ENCODE results near the gene C2CD4D.

The C2CD4D gene

DNA sequence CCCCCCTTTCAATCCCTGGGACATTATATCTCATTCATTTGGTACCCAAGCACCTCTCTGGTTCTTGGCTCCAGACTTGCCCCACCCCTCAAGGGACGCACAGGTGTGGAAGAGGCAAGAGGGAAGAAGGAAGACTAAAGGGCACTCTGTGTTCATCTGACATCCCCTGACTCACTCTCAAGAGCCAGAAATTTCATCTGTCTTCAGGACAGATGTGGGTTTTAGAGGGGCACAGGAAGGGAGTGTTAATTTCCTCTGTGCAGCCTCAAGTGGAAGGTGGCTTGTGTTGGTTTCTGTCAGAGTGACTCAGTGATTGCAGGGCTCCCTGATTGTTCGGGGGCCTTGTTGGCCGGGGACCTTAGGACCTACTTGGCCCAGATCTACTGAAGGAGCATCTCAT is 2.4 kb downstream of the C2CD4D start:
- peaks cover 3% of the 10 kb centered on the region for H3K4me1 ChIP-seq (ENCODE audit: insufficient read depth, low read length)
- no peaks in the 10 kb centered on the region for H3K36me3 ChIP-seq (ENCODE audit: insufficient read depth, low read length)
- H3K4me3 ChIP-seq (ENCODE audit: low read length), result no peak overlapping the region
- no peak overlapping the region for H2AFZ ChIP-seq (ENCODE audit: low read depth, low read length)
- H3K9me3 ChIP-seq (ENCODE audit: low read length), result no peaks in the 10 kb centered on the region
- peaks cover 77% of the 10 kb centered on the region for H3K27me3 ChIP-seq (ENCODE audit: insufficient read depth, low read length)

DNA sequence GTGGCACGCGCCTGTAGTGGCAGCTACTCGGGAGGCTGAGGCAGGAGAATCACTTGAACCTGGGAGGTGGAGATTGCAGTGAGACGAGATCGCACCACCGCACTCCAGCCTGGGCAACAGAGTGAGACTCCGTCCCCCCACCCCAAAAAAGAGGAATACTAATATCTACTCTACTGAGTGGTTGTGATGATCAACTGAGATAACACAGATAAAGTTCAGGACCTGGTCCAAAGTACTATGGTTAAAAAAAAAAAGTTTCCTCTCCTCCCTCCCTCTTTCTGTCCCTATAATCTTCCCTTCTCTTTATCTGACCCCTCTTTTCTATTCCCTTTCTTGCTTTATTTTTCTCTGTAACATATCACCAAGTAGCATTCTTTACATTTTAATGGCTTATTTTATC is 4.0 kb downstream of the C2CD4D start:
- Histone ChIP-seq H3K4me3 (ENCODE audit: low read length) (no peak overlapping the region), H3K4me1 (ENCODE audit: insufficient read depth, low read length) (no peaks in the 10 kb centered on the region), H3K9me3 (ENCODE audit: low read length) (no peaks in the 10 kb centered on the region), H3K36me3 (ENCODE audit: insufficient read depth, low read length) (no peaks in the 10 kb centered on the region), H2AFZ (ENCODE audit: low read depth, low read length) (no peak overlapping the region), H3K27me3 (ENCODE audit: insufficient read depth, low read length) (peaks cover 72% of the 10 kb centered on the region)

GRCh38 chr1:151834239-151834638 is 5.4 kb downstream of the C2CD4D start:
- no peaks in the 10 kb centered on the region for H3K9me3 ChIP-seq (ENCODE audit: low read length)
- peaks cover 58% of the 10 kb centered on the region for H3K27me3 ChIP-seq (ENCODE audit: insufficient read depth, low read length)
- H3K4me1 ChIP-seq (ENCODE audit: insufficient read depth, low read length), result peaks cover 5% of the 10 kb centered on the region
- no peak overlapping the region for H3K4me3 ChIP-seq (ENCODE audit: low read length)
- H3K36me3 ChIP-seq (ENCODE audit: insufficient read depth, low read length), result no peaks in the 10 kb centered on the region
- H2AFZ ChIP-seq (ENCODE audit: low read depth, low read length), result no peak overlapping the region

DNA sequence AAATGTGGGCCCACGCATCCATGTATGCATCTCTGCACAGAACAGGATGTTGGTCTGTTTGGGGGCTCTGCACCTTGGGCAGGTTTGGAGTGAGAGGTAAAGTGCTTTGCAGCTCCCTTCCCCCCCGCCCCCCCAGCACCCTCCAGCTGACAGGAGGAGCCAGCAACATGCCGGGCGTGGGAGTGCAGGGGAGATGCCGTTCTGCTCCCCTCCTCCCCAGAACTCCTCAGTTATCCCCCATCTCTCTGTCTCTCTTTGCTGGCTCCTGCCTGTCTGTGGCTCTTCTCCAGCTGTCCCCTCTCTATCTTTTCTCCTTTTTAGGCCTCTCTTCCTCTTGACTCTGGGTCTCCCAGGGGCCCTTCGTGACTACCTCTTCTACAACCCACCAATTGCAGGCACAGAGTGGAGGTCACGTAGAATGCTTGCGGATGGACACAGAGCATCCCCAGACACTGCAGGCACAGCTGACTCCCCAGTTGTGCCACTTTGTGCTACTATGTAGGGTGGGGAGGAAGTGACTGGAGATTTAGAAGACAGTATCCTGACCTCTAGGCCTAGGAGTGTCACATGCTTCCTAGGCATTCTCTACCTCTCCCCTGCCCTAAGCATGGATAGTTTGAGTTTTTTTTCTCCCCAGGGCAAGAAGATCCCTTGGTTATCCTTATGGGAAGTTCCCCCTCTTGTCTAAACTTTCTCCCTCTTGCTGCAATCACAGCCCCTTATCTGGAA is 6.3 kb downstream of the C2CD4D start:
- no peak overlapping the region for H3K4me3 ChIP-seq (ENCODE audit: low read length)
- H3K9me3 ChIP-seq (ENCODE audit: low read length), result no peaks in the 10 kb centered on the region
- peaks cover 13% of the 10 kb centered on the region for H3K4me1 ChIP-seq (ENCODE audit: insufficient read depth, low read length)
- H3K27me3 ChIP-seq (ENCODE audit: insufficient read depth, low read length), result peaks cover 49% of the 10 kb centered on the region
- H2AFZ ChIP-seq (ENCODE audit: low read depth, low read length), result no peak overlapping the region
- no peaks in the 10 kb centered on the region for H3K36me3 ChIP-seq (ENCODE audit: insufficient read depth, low read length)

DNA sequence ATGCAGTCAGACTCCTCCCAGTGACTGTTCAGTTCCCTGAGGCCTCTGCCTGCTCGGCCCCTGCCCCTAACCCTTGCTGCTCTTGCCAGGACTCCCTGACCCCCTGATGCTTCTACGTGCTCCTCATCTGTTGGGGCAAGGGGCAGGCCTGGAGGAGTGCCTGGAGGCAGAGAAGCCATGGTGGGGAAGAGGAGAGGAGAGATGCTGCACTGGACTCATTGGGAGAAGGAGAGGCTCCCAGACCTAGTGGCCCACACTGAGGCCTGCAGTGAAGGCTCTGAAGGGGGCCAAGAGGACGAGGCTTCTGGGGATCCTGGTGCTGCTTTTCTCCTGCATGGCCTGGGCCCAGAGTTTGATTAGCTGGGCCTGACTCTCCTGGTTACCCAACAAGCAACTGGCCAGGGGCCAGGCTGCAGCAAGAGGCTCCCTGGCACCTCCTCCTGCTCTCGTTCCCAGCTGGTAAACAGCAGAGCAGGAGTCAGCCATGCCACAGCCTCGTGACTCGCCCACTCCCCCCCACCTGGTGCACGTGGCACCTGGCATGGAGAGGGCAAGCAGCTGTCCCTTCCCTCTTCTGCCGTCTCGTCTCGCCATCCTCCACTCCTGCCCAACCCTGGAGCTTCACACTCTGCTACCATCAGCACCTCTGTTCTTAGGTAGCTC is 7.2 kb downstream of the C2CD4D start:
- Histone ChIP-seq H3K4me1 (ENCODE audit: insufficient read depth, low read length) (peaks cover 15% of the 10 kb centered on the region), H3K36me3 (ENCODE audit: insufficient read depth, low read length) (no peaks in the 10 kb centered on the region), H3K9me3 (ENCODE audit: low read length) (no peaks in the 10 kb centered on the region), H3K27me3 (ENCODE audit: insufficient read depth, low read length) (peaks cover 40% of the 10 kb centered on the region), H3K4me3 (ENCODE audit: low read length) (no peak overlapping the region), H2AFZ (ENCODE audit: low read depth, low read length) (no peak overlapping the region)

DNA sequence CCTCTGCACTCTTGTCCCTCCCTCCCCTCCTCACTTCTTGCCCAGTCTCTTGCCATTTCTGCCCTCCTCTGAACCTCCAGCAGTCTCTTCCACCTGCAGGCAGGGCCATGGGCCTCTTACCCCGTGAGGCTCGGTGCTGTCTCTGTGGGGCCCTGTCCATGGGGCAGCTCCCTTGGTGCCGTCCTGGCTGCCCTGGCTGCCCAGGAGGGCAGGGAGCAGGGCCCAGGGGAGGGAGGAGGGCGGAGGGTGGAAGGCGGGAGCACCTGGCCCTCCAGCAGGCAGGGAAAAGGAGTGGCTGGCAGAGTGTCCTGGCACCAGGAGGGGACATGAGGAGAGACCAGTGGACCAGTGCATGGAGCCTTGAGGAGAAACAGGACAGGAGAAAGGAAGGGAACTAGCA is 8.0 kb downstream of the C2CD4D start, which contains the start of gene RORC:
Gene RORC, minus strand, starts transcription at position 198 of the 400 bp plus-strand sequence. Its CDS starts 38 bp downstream, at position 160.
- Histone ChIP-seq H3K36me3 (ENCODE audit: insufficient read depth, low read length) (no peaks in the 10 kb centered on the region), H2AFZ (ENCODE audit: low read depth, low read length) (no peak within 1 kb of the TSS), H3K27me3 (ENCODE audit: insufficient read depth, low read length) (peaks cover 32% of the 10 kb centered on the region), H3K4me3 (ENCODE audit: low read length) (no peak within 1 kb of the TSS), H3K9me3 (ENCODE audit: low read length) (no peaks in the 10 kb centered on the region), H3K4me1 (ENCODE audit: insufficient read depth, low read length) (peaks cover 15% of the 10 kb centered on the region)

- peaks cover 28% of the 10 kb centered on the region for H3K27me3 ChIP-seq (ENCODE audit: insufficient read depth, low read length)
- peaks cover 15% of the 10 kb centered on the region for H3K4me1 ChIP-seq (ENCODE audit: insufficient read depth, low read length)
- no peaks in the 10 kb centered on the region for H3K36me3 ChIP-seq (ENCODE audit: insufficient read depth, low read length)
- H2AFZ ChIP-seq (ENCODE audit: low read depth, low read length), result no peak overlapping the region
- no peaks in the 10 kb centered on the region for H3K9me3 ChIP-seq (ENCODE audit: low read length)
- no peak overlapping the region for H3K4me3 ChIP-seq (ENCODE audit: low read length)
These were observed 8.4 kb downstream of the C2CD4D start for GRCh38 chr1:151831256-151831591.

DNA sequence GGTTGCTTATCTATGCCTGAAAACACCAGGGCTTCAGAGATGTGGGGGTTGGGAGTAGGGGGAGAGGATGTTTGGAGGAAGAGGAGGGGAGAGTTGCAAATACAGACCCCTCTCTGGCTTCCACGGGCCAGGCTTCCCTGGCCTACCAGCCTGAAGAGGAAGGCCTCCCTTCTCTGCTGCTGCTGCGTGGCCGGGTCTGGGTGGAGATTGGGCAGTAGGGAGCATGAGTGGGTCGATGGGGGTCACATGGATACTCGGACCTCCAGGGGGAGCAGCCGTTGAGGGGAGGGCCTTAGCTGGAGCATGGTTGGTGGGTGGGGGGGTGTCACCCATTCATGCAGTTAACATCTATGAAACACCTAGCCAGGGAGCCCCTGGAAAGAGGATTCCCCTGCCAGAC is 9.6 kb downstream of the C2CD4D start:
- Histone ChIP-seq H3K36me3 (ENCODE audit: insufficient read depth, low read length) (no peaks in the 10 kb centered on the region), H3K27me3 (ENCODE audit: insufficient read depth, low read length) (peaks cover 28% of the 10 kb centered on the region), H3K4me1 (ENCODE audit: insufficient read depth, low read length) (peaks cover 15% of the 10 kb centered on the region), H3K4me3 (ENCODE audit: low read length) (no peak overlapping the region), H3K9me3 (ENCODE audit: low read length) (no peaks in the 10 kb centered on the region), H2AFZ (ENCODE audit: low read depth, low read length) (no peak overlapping the region)

DNA sequence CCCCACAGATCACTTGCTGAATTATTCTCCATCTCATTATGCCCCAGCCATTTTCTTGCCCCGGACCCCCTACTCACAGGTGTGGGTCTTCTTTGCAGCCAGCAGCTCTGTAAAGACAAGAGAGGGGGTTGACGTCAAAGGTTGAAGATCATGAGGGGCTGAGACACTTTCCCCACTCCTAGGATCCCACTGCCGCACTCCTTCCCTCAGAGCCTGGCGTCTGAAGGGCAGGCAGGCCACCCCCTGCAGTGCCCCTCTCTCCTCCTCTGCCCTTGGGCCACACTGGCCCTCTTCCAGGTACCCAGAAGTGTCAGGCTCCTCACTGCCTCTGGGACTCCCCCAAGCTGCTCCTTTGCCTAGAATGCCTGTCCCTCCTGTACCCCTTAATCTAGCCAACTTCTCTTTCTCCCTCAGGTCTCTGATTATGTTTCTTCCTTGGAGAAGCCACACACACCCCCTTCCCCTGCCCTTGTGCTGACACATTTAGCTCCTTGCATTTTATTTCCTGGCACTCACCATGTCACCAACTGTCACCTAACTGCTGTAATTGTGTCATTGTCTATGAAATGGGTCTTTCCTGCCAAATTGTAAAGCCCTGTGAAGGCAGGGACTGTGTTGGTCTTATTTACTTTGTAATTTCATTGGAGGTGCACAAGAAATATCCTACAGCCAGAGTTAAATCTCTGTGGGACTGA is 10.1 kb downstream of the C2CD4D start:
- Histone ChIP-seq H3K4me1 (ENCODE audit: insufficient read depth, low read length) (peaks cover 15% of the 10 kb centered on the region), H2AFZ (ENCODE audit: low read depth, low read length) (no peak overlapping the region), H3K9me3 (ENCODE audit: low read length) (no peaks in the 10 kb centered on the region), H3K36me3 (ENCODE audit: insufficient read depth, low read length) (no peaks in the 10 kb centered on the region), H3K27me3 (ENCODE audit: insufficient read depth, low read length) (peaks cover 32% of the 10 kb centered on the region), H3K4me3 (ENCODE audit: low read length) (no peak overlapping the region)

GRCh38 chr1:151828921-151829320 is 10.7 kb downstream of the C2CD4D start:
- Histone ChIP-seq H3K4me3 (ENCODE audit: low read length) (no peak overlapping the region), H2AFZ (ENCODE audit: low read depth, low read length) (no peak overlapping the region), H3K36me3 (ENCODE audit: insufficient read depth, low read length) (no peaks in the 10 kb centered on the region), H3K27me3 (ENCODE audit: insufficient read depth, low read length) (peaks cover 34% of the 10 kb centered on the region), H3K9me3 (ENCODE audit: low read length) (no peaks in the 10 kb centered on the region), H3K4me1 (ENCODE audit: insufficient read depth, low read length) (peaks cover 15% of the 10 kb centered on the region)

DNA sequence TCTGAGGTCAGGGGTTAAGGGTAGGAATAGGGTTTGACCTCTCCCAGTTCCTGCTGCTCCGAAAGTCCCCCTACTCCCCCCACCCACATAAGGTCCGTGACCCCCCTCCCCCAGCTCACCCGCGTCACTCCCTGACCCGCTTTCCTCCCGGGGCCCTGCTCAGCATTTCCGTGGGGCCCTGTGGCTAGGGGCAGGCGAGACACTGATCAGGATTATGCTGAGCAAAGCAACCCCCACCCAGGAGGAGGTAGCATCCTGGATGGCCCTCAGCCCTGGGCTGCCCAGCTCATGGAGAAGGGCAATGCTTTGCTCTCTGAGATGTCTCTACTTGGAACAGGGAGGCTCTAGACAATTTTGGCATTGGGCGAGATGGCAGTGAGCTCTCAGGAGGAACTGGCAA is 11.8 kb downstream of the C2CD4D start:
- no peak overlapping the region for H3K4me3 ChIP-seq (ENCODE audit: low read length)
- peaks cover 35% of the 10 kb centered on the region for H3K27me3 ChIP-seq (ENCODE audit: insufficient read depth, low read length)
- no peak overlapping the region for H2AFZ ChIP-seq (ENCODE audit: low read depth, low read length)
- peaks cover 15% of the 10 kb centered on the region for H3K4me1 ChIP-seq (ENCODE audit: insufficient read depth, low read length)
- no peaks in the 10 kb centered on the region for H3K36me3 ChIP-seq (ENCODE audit: insufficient read depth, low read length)
- no peaks in the 10 kb centered on the region for H3K9me3 ChIP-seq (ENCODE audit: low read length)

DNA sequence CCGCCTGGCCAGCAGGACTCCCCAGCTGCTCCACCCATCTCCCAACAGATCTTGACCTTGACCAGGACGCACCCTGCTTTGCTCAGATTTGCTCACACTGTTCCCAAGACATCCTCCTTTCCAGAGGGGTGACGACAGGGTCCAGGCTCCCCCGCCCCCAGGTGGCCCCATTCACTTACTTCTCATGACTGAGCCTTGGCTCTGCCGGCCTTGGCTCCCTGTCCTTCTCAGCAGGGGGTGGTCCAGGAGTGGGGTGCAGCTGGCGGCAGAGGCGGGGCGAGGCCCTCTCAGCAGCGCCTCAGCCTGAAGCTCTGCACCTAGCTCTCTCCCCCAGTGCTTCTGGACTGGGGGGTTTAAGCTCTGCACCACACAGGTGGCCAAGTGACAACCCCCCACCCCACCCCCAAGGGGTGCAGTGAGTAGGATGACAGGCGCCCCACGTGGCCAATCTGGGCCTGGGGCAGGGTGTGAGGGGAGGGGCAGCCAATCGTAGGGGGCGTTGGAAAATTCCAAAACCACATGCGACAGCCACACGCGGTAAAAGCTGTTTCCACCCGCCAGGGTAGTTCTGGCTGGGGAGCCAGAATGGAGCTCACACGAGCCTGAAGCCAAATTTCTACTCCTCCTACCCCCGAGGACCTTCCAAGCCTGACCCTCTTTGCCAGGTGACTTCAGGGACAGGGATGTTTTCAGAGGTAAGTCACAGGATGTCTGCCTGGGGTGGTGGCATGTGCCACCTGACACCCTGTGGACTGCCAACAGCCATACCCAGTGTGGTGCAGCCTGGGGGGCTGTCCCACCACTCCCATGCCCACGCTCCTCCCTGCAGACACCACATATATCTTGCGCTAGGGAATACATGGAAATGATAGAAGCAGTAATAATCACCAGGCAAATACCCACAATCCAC is 13.6 kb downstream of the C2CD4D start:
- H3K4me1 ChIP-seq (ENCODE audit: insufficient read depth, low read length), result peaks cover 15% of the 10 kb centered on the region
- peaks cover 34% of the 10 kb centered on the region for H3K27me3 ChIP-seq (ENCODE audit: insufficient read depth, low read length)
- H3K36me3 ChIP-seq (ENCODE audit: insufficient read depth, low read length), result no peaks in the 10 kb centered on the region
- H3K4me3 ChIP-seq (ENCODE audit: low read length), result no peak overlapping the region
- no peaks in the 10 kb centered on the region for H3K9me3 ChIP-seq (ENCODE audit: low read length)
- H2AFZ ChIP-seq (ENCODE audit: low read depth, low read length), result no peak overlapping the region

Data from neuron (in vitro differentiated cells).